CD4-positive, alpha-beta T cell treated with Interleukin-4 for 1 hour (primary cell): ENCODE measurements around the gene ACVR1.
A peak's percentile ranks its signal among the peaks of the same experiment; 100 is the strongest.
"Not testable (repeated sequence)": the region's sequence is repeated elsewhere in the genome, so short reads cannot be mapped to it uniquely, and the experiment has no call there.

ENCODE experiments used
- DNase-seq, 2 donors: peaks; one replicate each; pipeline ENCODE4 v3.0.0-alpha.2; 2020 to 2022

ACVR1 gene

DNA sequence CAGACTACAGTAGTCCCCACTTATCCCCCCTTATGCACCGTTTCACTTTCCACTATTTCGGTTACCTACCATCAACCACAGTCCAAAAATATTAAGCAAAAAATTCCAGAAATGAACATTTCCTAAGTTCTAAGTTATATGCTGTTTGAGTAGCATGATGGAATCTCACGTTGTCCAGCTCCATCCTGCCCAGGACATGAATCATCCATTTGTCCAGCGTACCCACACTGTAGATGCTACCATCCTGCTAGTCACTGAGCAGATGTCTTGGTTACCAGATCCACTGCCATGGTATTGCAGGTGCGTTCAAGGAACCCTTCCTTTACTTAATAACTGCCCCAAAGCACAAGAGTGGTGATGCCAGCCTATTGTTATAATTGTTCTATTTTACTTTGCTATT, 87.9 kb downstream of the ACVR1 start:
- DNase-seq, result no peak

DNA sequence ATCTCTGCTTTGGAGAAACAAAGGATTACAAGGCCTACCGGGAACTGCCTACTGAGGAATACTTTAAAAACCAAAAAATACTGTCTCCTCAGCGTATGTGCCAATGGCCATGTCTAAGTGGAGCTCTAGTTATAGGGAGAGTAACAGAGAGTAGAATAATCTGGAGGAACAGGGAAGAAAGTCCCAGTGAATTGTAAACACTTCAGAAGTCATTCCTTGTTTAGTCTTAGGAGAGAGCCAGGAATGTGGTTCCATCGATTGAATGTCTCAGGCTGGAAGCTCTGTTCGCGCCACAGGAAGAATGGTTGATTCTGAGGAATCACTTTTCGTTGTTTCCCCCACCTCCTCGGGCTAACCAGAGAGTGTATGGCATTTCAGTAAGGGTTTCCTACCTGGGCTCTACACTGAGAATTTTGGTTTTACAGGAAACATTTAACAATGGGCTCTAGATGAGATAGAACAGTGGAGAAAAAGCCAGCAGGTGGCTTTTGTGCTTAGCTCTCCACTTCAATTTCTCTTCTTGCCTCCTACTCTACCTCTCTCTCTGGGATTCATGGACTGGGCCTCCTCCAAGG, 88.7 kb downstream of the ACVR1 start:
- no peak for DNase-seq

DNA sequence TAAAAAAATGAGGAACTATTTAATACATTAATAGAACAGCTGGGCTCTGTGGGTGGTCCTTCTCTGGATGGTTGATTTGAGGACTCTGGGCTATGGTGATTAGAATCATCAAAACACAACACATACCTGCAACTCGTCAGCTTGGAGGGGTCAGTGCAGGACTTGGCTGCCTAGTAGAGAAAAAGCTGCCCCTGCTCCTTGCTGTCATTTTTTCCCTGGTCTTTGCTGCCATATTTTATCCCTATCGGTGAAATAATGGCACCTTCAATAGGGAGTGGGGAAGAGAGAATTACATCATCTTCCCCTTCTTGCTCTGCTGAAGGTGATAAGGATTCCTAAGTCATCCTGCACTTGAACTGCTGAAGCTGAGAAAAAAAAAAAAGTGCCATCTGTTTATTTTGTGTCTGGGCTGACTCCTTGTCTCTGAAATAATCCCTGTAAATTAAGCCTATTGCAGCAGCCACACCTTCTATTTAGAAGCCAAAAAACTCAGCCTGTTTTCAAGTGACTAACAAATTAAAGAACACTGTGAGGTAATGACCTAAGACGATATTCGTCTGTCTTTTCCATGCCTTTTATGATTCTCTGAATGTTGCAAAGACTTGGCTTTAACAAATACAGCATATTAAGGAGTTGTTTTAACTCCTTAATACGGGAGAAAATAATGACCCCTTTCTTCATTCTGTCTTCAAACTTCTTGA, 89.3 kb downstream of the ACVR1 start:
- DNase-seq, result no peak

DNA sequence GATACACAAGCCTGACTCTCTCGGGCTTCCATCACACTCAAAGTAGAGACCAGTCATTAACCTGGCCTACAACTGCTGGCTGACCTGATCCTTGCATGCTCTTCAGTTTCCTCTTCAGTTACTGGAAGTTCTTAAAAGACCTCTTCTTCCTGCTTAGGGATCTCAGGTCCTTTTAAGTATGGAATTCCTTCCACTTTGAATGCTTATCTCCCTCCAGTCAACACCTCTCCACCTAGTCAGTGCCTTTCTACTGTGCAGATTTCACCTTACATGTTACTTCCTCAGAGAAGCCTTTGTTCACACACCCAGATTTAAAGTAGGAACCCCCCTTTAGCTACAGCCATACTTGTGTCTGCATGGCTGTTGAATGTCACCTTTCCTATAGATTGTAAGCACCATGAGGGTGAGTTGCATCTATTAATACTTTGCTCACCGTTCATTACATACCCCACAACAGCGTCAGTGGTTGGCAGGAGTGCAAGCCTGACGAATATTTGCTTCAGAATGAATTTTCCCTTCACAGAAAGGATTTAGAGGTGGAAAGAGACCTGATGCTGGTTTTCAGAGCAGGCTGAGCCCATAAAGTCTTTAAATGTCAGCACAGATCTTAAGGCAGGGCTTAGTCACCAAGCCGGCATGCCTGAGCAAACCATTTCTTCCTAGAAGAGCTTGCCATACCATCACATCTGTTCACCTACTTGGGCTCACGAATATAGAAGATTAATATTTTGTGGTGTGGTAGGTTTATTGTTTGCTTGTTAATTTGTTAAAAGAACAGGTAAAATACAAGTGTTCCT, 90.1 kb downstream of the ACVR1 start:
- no peak for DNase-seq

DNA sequence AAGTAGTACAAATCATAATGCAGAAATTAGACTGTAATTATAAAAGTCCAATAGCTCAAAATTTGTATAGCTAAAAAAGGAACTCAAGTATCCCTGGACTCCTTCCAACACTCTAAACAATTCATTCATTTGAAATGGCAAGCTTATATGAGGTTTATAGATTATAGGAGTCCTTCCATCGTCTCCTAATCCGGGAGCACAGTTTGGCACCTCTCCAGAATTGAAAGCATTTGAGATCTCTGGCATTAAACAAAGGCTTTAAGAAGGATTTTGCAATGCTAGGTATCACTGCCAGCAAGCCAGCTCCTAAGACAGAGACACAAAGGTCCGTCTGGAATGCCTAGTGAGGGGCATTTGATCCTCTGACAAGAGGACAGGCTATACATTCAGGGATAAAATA, 90.9 kb downstream of the ACVR1 start:
- no peak for DNase-seq

DNA sequence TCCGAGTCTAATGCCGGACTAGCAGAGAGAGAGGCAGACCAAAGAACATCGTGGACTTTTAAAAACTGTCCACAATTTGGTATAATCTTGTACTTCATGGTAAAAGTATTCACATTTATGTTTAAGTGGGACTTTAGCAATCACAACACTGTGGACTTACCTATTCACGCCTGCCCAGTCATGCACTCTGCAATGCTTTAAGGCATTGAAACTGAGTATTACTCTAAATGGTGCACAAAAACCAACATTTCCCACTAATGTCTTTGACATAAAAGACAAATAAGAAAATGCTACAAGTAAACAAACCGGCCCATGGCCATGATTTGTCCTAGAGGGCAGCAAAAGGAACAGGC, 91.3 kb downstream of the ACVR1 start:
- no peak for DNase-seq

DNA sequence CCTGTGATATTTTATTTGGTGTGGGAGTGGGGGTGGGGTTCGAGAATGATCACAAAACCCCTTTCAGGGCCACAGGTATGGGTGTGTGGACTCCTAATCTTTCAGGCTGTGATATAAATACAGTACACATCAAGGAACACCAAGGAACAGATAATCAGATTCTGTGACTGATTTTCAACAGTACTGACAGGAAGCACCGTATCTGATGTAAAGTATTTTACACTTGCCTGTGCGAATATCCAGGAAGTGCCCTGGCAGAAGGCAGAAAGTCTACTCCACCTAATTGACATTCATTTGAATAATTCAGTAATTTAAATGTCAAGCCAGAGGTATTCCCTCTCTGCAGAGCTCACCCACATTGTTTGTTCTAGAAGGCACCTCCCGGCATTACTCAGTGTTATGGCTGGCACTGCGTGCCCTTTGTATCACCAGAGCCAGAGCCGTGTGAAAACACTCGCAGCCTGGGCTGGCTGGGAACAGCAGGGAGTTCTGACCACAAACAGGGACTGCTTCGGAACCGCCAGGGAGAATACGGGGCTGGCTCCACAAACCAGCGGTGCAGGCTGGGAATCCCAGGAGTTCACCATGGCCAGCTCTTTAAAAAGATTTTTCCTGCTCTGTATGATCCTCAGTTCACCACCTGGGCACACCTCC, 91.8 kb downstream of the ACVR1 start:
- peak in 1 of 2 donors; percentile 14 for DNase-seq

DNA sequence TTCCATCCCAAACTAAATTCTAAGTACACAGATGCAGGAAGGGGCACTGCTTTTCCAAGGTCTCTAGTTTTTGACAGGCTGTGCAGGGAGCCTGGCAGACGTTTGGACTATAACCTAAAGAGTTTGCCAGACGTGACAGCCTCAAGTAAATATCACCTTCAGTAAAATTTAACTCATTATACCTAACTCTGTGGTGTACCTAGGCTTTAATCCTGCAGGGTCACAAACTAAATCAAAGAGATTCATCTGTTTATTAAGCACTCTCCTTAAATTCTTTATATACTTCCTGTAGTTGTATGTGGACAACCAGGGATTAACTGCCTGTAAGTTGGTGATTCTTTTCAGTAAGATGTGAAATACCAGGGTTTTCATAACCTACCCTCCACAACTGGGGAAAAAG, 92.9 kb downstream of the ACVR1 start:
- no peak for DNase-seq

DNA sequence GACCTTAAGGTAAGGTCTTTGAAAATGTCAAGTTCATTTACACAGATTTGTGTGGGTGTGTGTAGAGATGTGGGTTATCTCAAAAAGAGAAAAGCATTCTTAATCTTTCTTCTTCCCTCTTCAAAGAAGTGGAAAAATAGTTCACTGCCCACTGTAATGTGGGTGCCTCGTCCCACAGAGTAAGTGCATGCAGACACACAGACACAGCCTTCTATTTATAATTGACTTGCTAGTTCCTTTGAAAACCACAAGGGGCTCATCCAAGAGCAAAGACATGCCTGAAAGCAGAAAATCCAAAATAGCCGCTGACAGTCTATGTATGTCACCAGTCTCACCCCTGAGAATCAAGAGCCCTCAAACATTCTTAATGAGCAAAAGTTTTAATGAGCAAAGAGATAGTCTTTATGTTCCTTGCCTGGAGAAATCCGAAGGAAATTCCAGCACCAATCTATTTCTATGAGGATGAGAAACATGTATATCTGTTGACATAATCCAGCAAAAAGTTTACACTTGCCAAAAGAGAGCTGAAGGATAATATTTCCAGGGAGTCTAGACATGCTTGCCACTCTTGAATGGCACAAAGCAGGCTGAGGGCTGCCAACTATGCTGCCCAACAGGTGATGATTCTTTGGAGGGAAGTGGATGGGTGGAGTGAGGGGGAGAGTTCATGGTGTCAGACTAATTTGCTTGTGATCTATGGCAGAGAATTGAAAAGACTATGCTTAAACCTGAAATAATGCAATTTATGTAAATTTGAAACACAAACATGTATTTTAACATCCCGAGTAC, 93.9 kb downstream of the ACVR1 start:
- no peak for DNase-seq

DNA sequence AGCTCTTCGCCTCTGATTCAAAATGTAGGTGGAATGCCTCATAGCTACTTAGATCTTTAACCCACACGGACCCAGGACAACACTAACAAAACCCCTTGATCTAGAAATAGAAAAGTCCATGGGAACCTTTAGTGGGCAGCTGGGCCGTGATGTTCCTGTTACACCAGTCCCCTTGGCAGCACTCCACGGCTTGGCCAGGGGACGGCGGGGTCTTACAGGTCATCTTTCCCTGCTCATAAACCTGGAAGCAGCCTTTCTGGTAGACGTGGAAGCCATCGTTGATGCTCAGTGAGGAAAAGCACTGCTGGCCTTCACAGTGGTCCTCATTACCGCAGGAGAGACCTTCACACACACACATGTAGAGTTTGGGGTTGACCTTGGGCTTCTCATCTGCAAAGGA, 95.9 kb downstream of the ACVR1 start:
- DNase-seq, result no peak

DNA sequence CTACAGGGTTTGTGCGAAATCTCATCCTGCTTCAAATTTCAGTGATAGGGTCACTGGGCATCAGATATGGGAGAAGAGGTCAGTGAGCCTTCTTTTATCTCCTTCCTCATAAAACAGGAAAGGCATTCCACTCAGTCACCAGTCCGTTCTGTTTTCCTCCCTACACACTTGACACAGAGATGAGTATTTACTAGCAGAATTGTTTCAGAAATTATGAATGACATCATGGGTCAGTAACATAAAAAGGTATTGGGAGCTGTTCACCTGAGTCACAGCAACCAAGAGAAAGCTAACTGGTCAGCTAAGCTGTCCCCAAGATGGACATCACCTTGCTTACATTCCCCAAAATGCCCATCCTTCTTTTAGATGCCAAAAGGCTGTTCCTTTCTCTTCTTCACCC, 96.3 kb downstream of the ACVR1 start:
- DNase-seq, result no peak

DNA sequence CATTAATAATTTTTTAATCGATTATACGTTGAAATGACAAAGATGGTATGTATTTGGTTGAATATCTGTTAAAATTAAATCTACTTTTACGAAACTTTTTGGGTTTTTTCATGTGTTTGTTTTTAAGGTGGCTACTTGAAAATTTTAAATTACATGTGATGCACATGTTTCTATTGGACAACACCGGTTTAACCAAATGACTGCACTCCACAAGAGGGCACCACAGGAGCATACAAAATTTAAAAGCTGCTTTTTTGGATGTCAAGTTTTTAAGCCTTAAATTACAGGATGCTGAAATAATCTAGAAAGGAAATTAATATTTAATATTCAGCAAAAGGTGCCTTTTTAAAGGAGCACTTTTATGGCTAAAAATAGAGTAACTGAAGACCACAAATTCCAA, 98.7 kb downstream of the ACVR1 start:
- DNase-seq, result peak; percentile 33 to 55

DNA sequence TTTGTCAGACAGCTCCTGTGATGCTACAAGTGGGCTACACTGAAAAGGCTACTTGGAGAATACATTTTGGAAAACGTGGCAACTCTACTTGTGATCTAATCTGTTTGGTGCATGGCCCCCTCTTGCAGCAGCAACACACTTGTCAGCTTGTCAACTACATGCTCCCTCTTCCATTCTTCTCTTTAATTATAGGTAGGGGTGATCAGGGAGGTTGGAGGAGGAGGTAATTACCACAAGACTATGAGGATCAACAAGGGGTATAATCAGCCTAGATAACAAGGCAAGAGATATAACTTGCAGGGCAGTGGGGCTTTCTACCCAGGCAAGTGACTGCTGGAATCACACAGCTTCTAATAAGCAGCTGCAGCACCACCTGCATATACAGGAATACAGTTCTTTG, 104.9 kb downstream of the ACVR1 start:
- DNase-seq, result no peak

DNA sequence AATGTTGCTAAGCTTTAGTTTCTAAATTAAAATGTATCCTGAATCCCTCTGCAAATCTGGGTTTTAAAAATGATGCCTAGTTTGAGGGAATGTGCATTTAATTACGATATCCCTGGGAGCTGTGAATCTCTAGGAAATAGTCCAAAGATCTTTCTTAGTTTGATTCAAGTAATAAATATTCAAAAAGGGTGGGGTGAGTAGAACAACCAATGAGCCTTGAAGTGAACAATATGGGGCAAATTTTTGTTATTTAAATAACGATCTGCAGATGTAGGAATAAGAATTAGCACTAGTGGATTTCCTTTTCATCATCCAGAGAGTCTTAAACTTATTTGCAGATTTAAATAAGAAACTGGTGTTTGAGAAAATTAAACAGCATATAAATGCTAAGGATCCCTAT, 106.3 kb downstream of the ACVR1 start:
- DNase-seq, result no peak

DNA sequence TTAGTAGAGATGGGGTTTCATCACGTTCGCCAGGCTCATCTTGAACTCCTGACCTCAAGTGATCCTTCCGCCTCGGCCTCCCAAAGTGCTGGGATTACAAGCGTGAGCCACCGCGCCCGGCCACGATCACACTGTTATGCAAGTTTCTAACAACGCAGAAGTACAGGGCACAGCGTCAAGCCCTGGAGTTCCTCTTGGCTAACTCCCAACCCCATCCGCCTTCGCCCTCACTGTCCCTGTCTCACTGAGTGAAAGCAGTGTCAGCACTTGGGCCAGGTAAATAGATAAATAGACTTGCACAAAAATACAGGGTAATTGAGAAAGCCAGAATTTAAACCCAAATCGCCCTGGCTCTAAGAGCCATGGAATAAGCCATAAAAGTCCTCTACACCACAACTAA, 111.7 kb downstream of the ACVR1 start:
- DNase-seq, result no peak

DNA sequence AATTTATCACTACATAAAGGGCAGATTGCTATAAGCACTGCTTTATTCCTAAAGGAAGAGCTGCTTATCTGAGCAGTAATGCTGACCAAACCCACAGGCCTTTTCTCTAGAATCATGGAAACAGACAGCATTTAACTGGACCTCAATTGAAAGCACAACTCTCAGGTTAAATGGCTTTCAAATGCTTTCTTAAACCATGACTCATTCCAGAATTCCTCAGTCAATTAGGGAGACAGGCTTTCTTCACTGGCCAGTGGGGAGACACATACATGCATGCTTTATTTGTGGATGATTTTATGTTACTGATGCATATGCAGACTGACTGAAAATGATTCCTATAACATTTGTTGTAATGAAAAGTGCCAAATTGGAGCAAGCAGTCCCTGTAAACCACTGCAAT, 114.6 kb downstream of the ACVR1 start:
- DNase-seq, result no peak

DNA sequence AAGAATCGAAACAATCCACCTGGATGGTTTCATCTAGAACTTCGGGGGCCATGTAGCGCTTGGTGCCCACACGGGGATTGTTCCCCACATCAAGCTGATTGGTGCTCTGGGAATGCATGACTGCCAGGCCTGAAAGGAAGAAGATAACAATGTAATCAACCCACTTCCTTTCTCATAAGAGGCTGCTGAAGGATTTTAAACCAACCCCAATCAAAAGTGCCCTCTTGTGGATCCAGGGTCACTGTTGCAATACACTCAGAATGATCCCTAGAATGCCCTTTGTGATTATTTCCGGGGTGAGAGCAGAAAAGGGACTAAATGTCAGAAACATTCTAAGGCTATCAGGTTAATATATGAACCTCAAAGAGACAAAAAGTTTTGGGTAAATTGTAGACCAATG, 115.2 kb downstream of the ACVR1 start:
- DNase-seq, result no peak

DNA sequence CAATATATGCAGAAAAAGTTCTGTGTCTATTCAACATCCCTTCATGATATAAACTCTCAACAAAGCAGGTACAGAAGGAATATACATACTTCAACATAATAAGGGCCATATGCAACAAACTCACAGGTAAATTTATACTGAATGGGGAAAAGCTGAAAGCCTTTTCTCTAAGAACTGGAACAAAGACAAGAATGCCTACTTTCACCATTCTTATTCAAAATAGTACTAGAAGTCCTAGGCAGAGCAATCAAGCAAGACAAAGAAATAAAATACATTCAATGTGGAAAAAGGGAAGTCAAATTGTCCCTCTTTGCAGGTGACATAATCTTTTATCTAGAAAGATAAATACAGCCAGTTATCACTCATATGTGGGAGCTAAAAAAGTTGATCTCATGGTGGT, 116.3 kb downstream of the ACVR1 start:
- DNase-seq, result no peak

DNA sequence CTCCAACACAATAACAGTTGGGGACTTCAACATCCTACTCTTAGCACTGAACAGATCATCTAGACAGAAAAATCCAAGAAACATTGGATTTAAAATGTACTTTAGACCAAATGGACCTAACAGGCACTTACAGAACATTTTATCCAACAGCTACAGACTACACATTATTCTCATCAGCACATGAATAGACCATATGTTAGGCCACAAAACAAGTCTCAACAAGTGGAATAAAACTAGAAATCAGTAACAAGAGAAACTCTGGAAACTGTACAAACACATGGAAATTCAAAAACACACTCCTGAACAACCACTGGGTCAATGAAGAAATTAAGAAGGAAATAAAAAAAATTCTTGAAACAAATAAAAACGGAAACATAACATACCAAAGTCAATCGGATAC, 117.5 kb downstream of the ACVR1 start:
- DNase-seq, result no peak

DNA sequence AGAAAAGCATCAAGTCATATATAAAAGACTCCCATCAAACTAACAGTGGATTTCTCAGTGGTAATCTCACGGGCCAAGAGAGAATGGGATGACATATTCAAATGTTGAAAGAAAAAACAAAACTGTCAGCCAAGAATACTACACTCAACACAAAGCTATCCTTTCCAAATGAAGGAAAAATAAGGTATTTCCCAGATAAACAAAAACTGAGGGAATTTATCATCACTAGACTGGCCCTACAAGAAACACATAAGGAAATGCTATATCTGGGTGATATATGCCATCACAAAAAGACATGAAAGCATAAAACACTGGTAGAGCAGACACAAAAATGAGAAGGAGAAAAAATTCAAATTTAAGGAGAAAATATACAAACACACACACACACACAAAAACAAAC, 118.6 kb downstream of the ACVR1 start:
- DNase-seq, result no peak

DNA sequence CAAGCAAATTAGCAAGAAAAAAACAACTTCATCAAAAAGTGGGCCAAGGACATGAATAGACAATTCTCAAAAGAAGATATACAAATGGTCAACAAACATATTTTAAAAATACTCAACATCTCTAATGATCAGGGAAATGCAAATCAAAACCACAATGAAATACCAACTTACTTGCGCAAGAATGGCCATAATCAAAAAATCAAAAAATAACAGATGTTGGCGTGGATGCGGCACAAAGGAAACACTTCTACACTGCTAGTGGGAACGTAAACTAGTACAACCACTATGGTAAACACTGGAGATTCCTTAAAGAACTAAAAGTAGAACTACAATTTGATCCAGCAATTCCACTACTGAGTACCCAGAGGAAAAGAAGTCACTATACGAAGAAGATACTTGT, 119.7 kb downstream of the ACVR1 start:
- DNase-seq, result not testable (repeated sequence)

DNA sequence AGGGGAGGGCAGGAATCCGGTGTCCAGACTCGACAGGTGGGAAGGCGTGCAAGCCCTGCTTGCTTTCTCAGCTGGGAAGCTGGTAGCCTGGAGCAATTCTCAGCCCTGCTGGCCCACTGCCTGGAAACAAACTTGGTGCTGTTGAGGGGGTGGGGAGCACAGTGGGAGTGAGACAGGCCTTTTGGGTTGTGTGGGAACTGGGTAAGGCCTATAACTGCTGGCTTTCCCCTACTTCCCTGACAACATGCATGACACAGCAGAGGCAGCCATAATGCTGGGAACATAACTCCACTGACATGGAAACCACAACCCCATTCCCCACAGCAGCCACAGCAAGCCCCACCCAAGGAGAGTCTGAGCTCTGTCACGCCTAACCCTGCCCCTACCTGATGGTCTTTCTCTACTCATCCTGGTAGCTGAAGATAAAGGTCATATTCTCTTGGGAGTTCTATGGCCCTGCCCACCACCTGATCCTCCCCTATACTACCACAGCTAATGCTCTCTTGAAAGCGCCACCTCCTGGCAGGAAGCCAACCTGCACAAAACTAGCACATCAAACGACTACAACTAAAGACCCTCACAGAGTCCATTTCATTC, 124.6 kb downstream of the ACVR1 start:
- peak in 1 of 2 donors; percentile 24 for DNase-seq

DNA sequence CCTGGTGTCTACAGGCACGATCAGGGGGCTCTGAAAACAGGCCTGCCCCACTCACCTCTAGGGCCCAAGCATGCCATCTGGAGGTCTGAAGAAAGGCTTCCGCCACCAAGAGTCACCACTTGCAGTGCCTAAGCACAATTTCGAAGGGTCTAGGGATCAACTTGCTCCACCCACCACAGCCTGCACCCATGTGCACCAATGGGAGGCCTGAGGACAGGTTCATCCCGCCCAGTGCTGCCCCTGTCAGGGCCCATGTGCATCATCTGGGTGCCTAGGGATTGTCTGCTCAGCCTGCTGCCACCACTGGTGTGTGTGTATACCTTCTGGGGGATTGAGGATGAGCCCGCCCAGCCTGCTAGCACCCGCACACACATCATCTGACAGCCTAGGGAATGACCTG, 126.4 kb downstream of the ACVR1 start:
- no peak for DNase-seq
